Hepatocyte (in vitro differentiated cells): ENCODE data around the gene NARS2.

ENCODE experiments used
- EZH2phosphoT487 ChIP-seq: fragments of 200-600 bp; sonication (generic); IDR thresholded peaks from one replicate; pipeline ENCODE4 v1.6.1; 2018; ENCODE audit warnings: antibody characterized with exemption, mild to moderate bottlenecking, low read depth, moderate library complexity; ENCODE audit not compliant: unreplicated experiment, severe bottlenecking
- TF ChIP-seq, protein P1 (sequence below): fragments of 200-600 bp; sonication (generic); IDR thresholded peaks from 2 replicates; pipeline ENCODE4 v1.5.1; 2016; ENCODE audit warnings: antibody characterized with exemption, mild to moderate bottlenecking; ENCODE audit not compliant: poor library complexity

DNA sequence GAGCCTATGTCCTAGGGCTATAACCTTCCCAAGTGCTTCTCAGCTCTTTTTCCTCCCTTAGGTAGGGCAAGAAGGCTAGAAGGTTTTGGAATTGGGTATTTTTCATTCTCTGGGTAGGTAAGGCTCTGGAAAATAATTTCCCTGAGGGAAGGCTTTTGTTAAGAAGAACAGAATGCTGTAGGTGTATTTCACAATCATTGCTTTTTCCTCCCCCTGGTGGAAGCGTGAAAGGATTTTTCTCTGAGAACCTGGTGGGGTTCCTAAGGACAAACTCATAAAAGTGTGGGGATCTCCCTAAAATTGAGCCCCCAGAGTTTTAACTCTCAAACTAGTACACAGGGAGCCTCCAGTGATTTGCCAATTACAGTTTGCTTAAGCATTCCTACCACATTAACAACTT lies 41.1 kb upstream of the NARS2 start:
- TF ChIP-seq EZH2phosphoT487 = no peak
- TF ChIP-seq, protein P1, sequence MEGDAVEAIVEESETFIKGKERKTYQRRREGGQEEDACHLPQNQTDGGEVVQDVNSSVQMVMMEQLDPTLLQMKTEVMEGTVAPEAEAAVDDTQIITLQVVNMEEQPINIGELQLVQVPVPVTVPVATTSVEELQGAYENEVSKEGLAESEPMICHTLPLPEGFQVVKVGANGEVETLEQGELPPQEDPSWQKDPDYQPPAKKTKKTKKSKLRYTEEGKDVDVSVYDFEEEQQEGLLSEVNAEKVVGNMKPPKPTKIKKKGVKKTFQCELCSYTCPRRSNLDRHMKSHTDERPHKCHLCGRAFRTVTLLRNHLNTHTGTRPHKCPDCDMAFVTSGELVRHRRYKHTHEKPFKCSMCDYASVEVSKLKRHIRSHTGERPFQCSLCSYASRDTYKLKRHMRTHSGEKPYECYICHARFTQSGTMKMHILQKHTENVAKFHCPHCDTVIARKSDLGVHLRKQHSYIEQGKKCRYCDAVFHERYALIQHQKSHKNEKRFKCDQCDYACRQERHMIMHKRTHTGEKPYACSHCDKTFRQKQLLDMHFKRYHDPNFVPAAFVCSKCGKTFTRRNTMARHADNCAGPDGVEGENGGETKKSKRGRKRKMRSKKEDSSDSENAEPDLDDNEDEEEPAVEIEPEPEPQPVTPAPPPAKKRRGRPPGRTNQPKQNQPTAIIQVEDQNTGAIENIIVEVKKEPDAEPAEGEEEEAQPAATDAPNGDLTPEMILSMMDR = no peak
